ENCODE measurements around the gene NDUFA7. TPM values are rescaled to one million over a fixed set of nuclear protein-coding genes. Genes with fewer than 3 reads are reported as not detected.

NDUFA7 gene
- total RNA-seq, 4 donors from 2014 or later: 75.3 to 129 (median 87.7) TPM

- ATAC-seq (no peak), DNase-seq (no peak)
- TF ChIP-seq CTCF (IDR thresholded peaks at IDR 0.05 in 4 of 5, conservative IDR thresholded peaks at IDR 0.05 in 1 of 5): no peak
- TF ChIP-seq POLR2A (IDR thresholded peaks at IDR 0.05): no peak
- Histone ChIP-seq H3K9me3 (no peaks in the 10 kb centered on the region), H3K4me3 (no peak overlapping the region), H3K27ac (no peak overlapping the region), H3K36me3 (peaks cover 0 to 13% of the 10 kb centered on the region in 2 donors), H3K27me3 (no peaks in the 10 kb centered on the region), H3K4me1 (peaks cover 15 to 18% of the 10 kb centered on the region in 2 donors)
- intact Hi-C loops (cut with DNase I; ENCODE audit: low total_unique reads) (loop anchor here (10.0 kb wide), 1 partner anchor 509 kb away; the partner anchor contains the start of genes MBD3L1 and ZNF558), in situ Hi-C loops (cut with MboI; ENCODE audit: low sequenced_read_pairs in 4 of 4) (no loop called here)
These were observed 4.3 kb upstream of the NDUFA7 start for GRCh38 chr19:8325454-8325853.

- Histone ChIP-seq H3K9me3 (no peaks in the 10 kb centered on the region), H3K36me3 (peaks cover 0 to 13% of the 10 kb centered on the region in 2 donors), H3K4me1 (peaks cover 23 to 28% of the 10 kb centered on the region in 2 donors), H3K27me3 (no peaks in the 10 kb centered on the region), H3K27ac (peak overlapping the region in 2 of 4 donors; percentile 6 to 30), H3K4me3 (no peak overlapping the region)
- TF ChIP-seq POLR2A (IDR thresholded peaks at IDR 0.05): no peak
- no peak for TF ChIP-seq CTCF (IDR thresholded peaks at IDR 0.05 in 4 of 5, conservative IDR thresholded peaks at IDR 0.05 in 1 of 5)
- no peak for ATAC-seq
- no peak for DNase-seq
- in situ Hi-C loops (cut with MboI; ENCODE audit: low sequenced_read_pairs in 4 of 4) (no loop called here), intact Hi-C loops (cut with DNase I; ENCODE audit: low total_unique reads) (loop anchor here (10.0 kb wide), 1 partner anchor 510 kb away; the partner anchor contains the start of genes MBD3L1 and ZNF558)
These were observed 3.2 kb upstream of the NDUFA7 start for GRCh38 chr19:8324186-8325050.

- no peak for ATAC-seq
- Histone ChIP-seq H3K36me3 (peaks cover 0 to 13% of the 10 kb centered on the region in 2 donors), H3K27ac (peak overlapping the region in 3 of 4 donors; percentile 6 to 93 (median 20)), H3K4me1 (peaks cover 23 to 30% of the 10 kb centered on the region in 2 donors), H3K27me3 (no peaks in the 10 kb centered on the region), H3K4me3 (no peak overlapping the region), H3K9me3 (no peaks in the 10 kb centered on the region)
- no peak for DNase-seq
- intact Hi-C loops (cut with DNase I; ENCODE audit: low total_unique reads) (loop anchor here (10.0 kb wide), 1 partner anchor 511 kb away; the partner anchor contains the start of genes MBD3L1 and ZNF558), in situ Hi-C loops (cut with MboI; ENCODE audit: low sequenced_read_pairs in 4 of 4) (no loop called here)
- TF ChIP-seq CTCF (IDR thresholded peaks at IDR 0.05 in 4 of 5, conservative IDR thresholded peaks at IDR 0.05 in 1 of 5): no peak
These were observed 2.6 kb upstream of the NDUFA7 start for GRCh38 chr19:8323781-8324185.

- H3K36me3 ChIP-seq: peaks cover 0 to 13% of the 10 kb centered on the region in 2 donors
- peak overlapping the region; percentile 88 to 99 (median 94) for H3K4me3 ChIP-seq
- peak overlapping the region; percentile 93 to 99 (median 94) for H3K27ac ChIP-seq
- ATAC-seq: no peak
- H3K4me1 ChIP-seq: peaks cover 23 to 30% of the 10 kb centered on the region in 2 donors
- intact Hi-C loops (cut with DNase I; ENCODE audit: low total_unique reads) (loop anchor here (10.0 kb wide), 1 partner anchor 512 kb away; the partner anchor contains the start of genes MBD3L1 and ZNF558), in situ Hi-C loops (cut with MboI; ENCODE audit: low sequenced_read_pairs in 4 of 4) (no loop called here)
- no peak for TF ChIP-seq CTCF (IDR thresholded peaks at IDR 0.05 in 4 of 5, conservative IDR thresholded peaks at IDR 0.05 in 1 of 5)
- TF ChIP-seq POLR2A (IDR thresholded peaks at IDR 0.05): no peak
- no peak for DNase-seq
- H3K27me3 ChIP-seq: no peaks in the 10 kb centered on the region
- no peaks in the 10 kb centered on the region for H3K9me3 ChIP-seq
These were observed 1.4 kb upstream of the NDUFA7 start for GRCh38 chr19:8322638-8322997.

Measured in gastrocnemius medialis (tissue), 4 donors.